Nephron (organoid): ENCODE measurements around the gene PYHIN1.

ENCODE experiments used
- H3K27ac Mint-ChIP-seq, 3 experiments: 2 replicates each; pipeline ENCODE4 v1.8.0; 2020; ENCODE audit warnings: mixed read lengths in 3 of 3, mild to moderate bottlenecking in 2 of 3, moderate library complexity in 1 of 3
- H3K27me3 Mint-ChIP-seq: 2 replicates; pipeline ENCODE4 v1.8.0; 2021; ENCODE audit warnings: low read depth, mild to moderate bottlenecking, moderate library complexity, mixed read lengths
- H3K36me3 Mint-ChIP-seq: 2 replicates; pipeline ENCODE4 v1.8.0; 2020; ENCODE audit warnings: low read depth, mixed read lengths
- H3K4me1 Mint-ChIP-seq: 2 replicates; pipeline ENCODE4 v1.8.0; 2020; ENCODE audit warnings: mixed read lengths
- H3K4me3 Mint-ChIP-seq, 3 experiments: 2 replicates each; pipeline ENCODE4 v1.8.0; 2020; ENCODE audit warnings: mild to moderate bottlenecking in 3 of 3, mixed read lengths in 3 of 3, moderate library complexity in 2 of 3
- H3K9me3 Mint-ChIP-seq: 2 replicates; pipeline ENCODE4 v1.8.0; 2020; ENCODE audit warnings: mixed read lengths
- TF ChIP-seq, protein P1 (sequence below), 3 experiments: fragments of 200-600 bp; sonication (generic); IDR thresholded peaks; one replicate each; pipeline ENCODE4 v1.5.0; 2021; ENCODE audit warnings: antibody characterized with exemption in 3 of 3; ENCODE audit not compliant: unreplicated experiment in 3 of 3

The PYHIN1 gene

DNA sequence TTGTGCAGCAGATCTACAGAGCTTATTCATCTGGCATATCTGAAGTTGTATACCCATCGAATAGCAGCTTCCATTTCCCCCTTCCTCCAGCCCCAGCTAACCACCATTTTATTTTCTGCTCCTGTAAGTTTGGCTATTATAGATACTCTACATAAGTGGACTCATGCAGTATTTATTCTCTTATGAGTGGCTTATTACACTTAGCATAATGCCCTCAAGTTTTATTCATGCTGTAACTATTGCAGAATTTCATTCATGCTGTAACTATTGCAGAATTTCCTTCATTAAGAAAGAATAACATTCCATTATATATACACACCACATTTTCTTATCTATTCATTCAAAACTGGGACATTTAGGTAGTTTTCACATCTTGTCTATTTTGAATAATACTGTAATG, 47.9 kb downstream of the PYHIN1 start:
- H3K4me1 Mint-ChIP-seq = no peaks in the 10 kb centered on the region
- no peak overlapping the region for H3K4me3 Mint-ChIP-seq
- no peaks in the 10 kb centered on the region for H3K27me3 Mint-ChIP-seq
- no peak overlapping the region for H3K27ac Mint-ChIP-seq
- H3K36me3 Mint-ChIP-seq = no peaks in the 10 kb centered on the region
- TF ChIP-seq, protein P1, sequence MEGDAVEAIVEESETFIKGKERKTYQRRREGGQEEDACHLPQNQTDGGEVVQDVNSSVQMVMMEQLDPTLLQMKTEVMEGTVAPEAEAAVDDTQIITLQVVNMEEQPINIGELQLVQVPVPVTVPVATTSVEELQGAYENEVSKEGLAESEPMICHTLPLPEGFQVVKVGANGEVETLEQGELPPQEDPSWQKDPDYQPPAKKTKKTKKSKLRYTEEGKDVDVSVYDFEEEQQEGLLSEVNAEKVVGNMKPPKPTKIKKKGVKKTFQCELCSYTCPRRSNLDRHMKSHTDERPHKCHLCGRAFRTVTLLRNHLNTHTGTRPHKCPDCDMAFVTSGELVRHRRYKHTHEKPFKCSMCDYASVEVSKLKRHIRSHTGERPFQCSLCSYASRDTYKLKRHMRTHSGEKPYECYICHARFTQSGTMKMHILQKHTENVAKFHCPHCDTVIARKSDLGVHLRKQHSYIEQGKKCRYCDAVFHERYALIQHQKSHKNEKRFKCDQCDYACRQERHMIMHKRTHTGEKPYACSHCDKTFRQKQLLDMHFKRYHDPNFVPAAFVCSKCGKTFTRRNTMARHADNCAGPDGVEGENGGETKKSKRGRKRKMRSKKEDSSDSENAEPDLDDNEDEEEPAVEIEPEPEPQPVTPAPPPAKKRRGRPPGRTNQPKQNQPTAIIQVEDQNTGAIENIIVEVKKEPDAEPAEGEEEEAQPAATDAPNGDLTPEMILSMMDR (IDR thresholded peaks at IDR 0.05; ENCODE audit: unreplicated experiment in 3 of 3) = no peak
- peaks cover 15% of the 10 kb centered on the region for H3K9me3 Mint-ChIP-seq

DNA sequence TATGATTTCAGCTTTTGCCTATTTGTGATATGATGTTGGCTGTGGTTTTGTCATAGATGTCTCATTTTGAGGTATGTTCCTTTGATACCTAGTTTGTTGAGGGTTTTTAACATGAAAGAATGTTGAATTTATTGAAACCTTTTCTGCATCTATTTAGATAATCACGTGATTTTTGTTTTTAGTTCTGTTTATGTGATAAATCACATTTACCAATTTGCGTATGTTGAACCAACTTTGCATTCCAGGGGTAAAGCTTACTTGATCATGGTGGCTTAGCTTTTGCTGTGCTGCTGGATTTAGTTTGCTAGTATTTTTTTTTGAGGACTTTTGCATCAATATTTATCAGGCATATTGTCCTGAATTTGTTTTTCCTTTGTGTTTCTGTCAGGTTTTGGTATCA, 51.9 kb downstream of the PYHIN1 start:
- Mint-ChIP-seq H3K27ac (no peak overlapping the region), H3K4me3 (no peak overlapping the region), H3K4me1 (no peaks in the 10 kb centered on the region), H3K36me3 (no peaks in the 10 kb centered on the region), H3K9me3 (peaks cover 22% of the 10 kb centered on the region), H3K27me3 (no peaks in the 10 kb centered on the region)
- TF ChIP-seq, protein P1 (IDR thresholded peaks at IDR 0.05; ENCODE audit: unreplicated experiment in 3 of 3) = no peak

DNA sequence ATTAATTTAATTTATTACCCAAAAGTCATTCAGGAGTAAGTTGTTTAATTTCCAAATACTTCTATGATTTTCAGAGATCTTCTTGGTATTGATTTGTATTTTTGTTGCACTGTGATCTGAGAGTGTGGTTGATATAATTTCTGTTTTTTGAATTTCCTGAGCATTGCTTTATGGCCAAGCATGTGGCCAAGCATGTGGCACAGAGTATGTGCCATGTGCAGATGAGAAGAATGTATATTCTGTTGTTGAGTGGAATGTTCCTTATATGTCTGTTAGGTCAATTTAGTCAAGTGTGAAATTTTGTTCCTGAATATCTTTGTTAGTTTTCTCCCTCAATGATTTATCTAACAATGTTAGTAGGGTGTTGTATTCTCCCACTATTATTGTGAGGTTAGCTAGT, 53.0 kb downstream of the PYHIN1 start:
- Mint-ChIP-seq H3K4me3 (no peak overlapping the region), H3K9me3 (peaks cover 22% of the 10 kb centered on the region)
- TF ChIP-seq, protein P1 (IDR thresholded peaks at IDR 0.05; ENCODE audit: unreplicated experiment in 3 of 3) = no peak

DNA sequence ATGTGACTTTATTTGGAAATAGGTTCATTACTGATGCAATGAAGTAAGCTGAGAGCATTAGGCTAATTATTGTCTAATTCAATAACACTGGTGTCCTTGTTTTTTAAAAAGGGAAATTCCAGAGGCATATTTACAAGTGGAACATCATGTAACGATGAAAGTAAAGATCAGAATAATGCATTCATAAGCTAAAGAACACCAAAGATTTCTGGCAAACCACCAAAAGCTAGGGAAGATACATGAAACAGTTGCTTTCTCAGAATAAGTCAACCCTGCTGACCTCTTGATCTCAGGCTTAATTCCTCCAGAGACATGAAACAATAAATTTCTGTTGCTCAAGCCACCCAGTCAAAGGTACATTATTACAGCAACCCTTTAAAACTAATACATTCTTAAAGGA, 58.1 kb downstream of the PYHIN1 start:
- TF ChIP-seq, protein P1 (IDR thresholded peaks at IDR 0.05; ENCODE audit: unreplicated experiment in 3 of 3) = no peak
- H3K27me3 Mint-ChIP-seq = no peaks in the 10 kb centered on the region
- H3K4me1 Mint-ChIP-seq = no peaks in the 10 kb centered on the region
- H3K36me3 Mint-ChIP-seq = no peaks in the 10 kb centered on the region
- no peak overlapping the region for H3K4me3 Mint-ChIP-seq
- H3K27ac Mint-ChIP-seq = no peak overlapping the region
- H3K9me3 Mint-ChIP-seq = peaks cover 6% of the 10 kb centered on the region

More for the DNA sequence above, 53.0 kb downstream of the PYHIN1 start:
- Mint-ChIP-seq H3K4me1 (no peaks in the 10 kb centered on the region), H3K36me3 (no peaks in the 10 kb centered on the region), H3K27me3 (no peaks in the 10 kb centered on the region), H3K27ac (no peak overlapping the region)

DNA sequence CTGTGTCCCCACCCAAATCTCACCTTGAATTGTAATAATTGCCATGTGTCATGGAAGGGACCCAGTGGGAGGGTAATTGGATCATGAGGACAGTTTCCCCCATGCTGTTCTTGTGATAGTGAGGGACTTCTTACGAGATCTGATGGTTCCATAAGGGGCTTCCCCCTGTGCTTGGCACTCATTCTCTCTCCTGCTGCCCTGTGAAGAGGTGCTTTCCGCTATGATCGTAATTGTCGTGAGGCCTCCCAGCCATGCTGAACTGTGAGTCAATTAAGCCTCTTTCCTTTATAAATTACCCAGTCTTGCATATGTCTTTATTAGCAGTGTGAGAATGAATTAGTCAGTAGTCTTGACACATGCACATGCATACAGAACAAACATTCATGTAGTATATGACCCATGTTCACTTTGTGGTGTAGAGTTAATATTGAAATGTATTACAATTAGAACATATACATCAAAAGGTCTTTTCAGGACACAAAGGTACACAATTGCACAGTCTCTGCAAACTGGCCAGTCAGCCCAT, 61.5 kb downstream of the PYHIN1 start:
- TF ChIP-seq, protein P1 (IDR thresholded peaks at IDR 0.05; ENCODE audit: unreplicated experiment in 3 of 3) = no peak
- H3K9me3 Mint-ChIP-seq = no peaks in the 10 kb centered on the region
- no peaks in the 10 kb centered on the region for H3K27me3 Mint-ChIP-seq
- no peaks in the 10 kb centered on the region for H3K4me1 Mint-ChIP-seq
- no peaks in the 10 kb centered on the region for H3K36me3 Mint-ChIP-seq
- no peak overlapping the region for H3K27ac Mint-ChIP-seq
- no peak overlapping the region for H3K4me3 Mint-ChIP-seq

DNA sequence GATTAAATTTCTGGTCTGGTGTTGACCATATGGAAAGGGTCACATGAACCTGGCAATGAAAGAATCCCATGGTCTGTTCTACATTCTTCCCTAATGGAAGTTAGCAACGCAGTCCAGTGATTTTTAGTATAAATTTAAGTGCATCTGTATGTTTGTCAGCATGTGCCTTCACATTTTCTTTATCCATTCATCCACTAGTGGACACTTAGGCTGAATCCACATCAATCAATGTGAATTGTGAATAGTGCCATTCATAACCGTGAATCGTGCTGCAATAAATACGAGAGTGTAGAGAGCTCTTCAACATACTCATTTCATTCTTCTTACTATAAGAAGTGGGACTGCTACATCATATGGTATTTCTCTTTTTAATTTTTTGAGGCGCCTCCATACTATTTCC, 65.6 kb downstream of the PYHIN1 start:
- H3K4me1 Mint-ChIP-seq = peaks cover 11% of the 10 kb centered on the region
- no peaks in the 10 kb centered on the region for H3K9me3 Mint-ChIP-seq
- H3K4me3 Mint-ChIP-seq = no peak overlapping the region
- no peak overlapping the region for H3K27ac Mint-ChIP-seq
- TF ChIP-seq, protein P1 (IDR thresholded peaks at IDR 0.05; ENCODE audit: unreplicated experiment in 3 of 3) = no peak
- no peaks in the 10 kb centered on the region for H3K27me3 Mint-ChIP-seq
- H3K36me3 Mint-ChIP-seq = no peaks in the 10 kb centered on the region
